ENCODE data around the gene GSTT2.
"Not testable (repeated sequence)": the region's sequence is repeated elsewhere in the genome, so short reads cannot be mapped to it uniquely, and the experiment has no call there.

DNA sequence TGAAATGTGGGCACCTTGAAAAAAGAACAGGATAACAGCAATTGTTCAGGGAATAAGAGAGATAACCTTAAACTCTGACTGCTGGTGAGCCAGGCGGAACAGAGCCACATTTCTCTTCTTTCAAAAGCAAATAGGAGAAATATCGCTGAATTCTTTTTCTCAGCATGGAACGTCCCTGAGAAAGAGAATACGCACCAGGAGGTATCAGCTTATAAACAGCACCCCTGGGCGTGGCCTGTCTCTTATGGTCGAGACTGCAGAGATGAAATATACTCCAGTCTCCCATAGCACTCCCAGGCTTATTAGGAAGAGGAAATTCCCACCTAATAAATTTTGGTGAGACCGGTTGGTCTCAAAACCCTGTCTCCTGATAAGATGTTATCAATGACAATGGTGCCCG lies 24.0 kb upstream of the GSTT2 start:
- TF ChIP-seq, protein P1, sequence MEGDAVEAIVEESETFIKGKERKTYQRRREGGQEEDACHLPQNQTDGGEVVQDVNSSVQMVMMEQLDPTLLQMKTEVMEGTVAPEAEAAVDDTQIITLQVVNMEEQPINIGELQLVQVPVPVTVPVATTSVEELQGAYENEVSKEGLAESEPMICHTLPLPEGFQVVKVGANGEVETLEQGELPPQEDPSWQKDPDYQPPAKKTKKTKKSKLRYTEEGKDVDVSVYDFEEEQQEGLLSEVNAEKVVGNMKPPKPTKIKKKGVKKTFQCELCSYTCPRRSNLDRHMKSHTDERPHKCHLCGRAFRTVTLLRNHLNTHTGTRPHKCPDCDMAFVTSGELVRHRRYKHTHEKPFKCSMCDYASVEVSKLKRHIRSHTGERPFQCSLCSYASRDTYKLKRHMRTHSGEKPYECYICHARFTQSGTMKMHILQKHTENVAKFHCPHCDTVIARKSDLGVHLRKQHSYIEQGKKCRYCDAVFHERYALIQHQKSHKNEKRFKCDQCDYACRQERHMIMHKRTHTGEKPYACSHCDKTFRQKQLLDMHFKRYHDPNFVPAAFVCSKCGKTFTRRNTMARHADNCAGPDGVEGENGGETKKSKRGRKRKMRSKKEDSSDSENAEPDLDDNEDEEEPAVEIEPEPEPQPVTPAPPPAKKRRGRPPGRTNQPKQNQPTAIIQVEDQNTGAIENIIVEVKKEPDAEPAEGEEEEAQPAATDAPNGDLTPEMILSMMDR (IDR thresholded peaks at IDR 0.05) = not testable (repeated sequence)
- not testable (repeated sequence) for TF ChIP-seq POLR2AphosphoS5 (IDR thresholded peaks at IDR 0.05; ENCODE audit: insufficient read depth in 1 of 2, low read depth in 1 of 2)
